Fibroblast of lung (primary cell): Measurements from ENCODE around the gene MAPK8IP3. TPM values are rescaled to one million over a fixed set of nuclear protein-coding genes. Genes with fewer than 3 reads are reported as not detected.

Experiments used
- DNase-seq, 2 donors: peaks; one replicate each; pipeline versions ENCODE4 v3.0.0 to v3.0.0-alpha.2; 2010; ENCODE audit warnings: low read depth in 2 of 2
- H2AFZ ChIP-seq: 2 replicates; pipeline ENCODE4 v1.5.1; 2012; ENCODE audit warnings: low read length, control low read depth, inconsistent platforms
- H3K27ac ChIP-seq: 2 replicates; pipeline ENCODE4 v1.5.1; 2011; ENCODE audit warnings: low read length, control low read depth; ENCODE audit not compliant: insufficient read depth
- H3K27me3 ChIP-seq: 2 replicates; pipeline ENCODE4 v1.5.1; 2011; ENCODE audit warnings: mild to moderate bottlenecking, low read length; ENCODE audit not compliant: control insufficient read depth, insufficient read depth
- H3K36me3 ChIP-seq: 2 replicates; pipeline ENCODE4 v1.5.1; 2011; ENCODE audit warnings: low read length; ENCODE audit not compliant: control insufficient read depth, insufficient read depth
- H3K4me1 ChIP-seq: 2 replicates; pipeline ENCODE4 v1.5.1; 2011; ENCODE audit warnings: low read length; ENCODE audit not compliant: control insufficient read depth, insufficient read depth; ENCODE audit errors: extremely low read depth
- H3K4me2 ChIP-seq: 2 replicates; pipeline ENCODE4 v1.5.1; 2011; ENCODE audit warnings: low read length, control low read depth; ENCODE audit not compliant: insufficient read depth; ENCODE audit errors: extremely low read depth
- H3K4me3 ChIP-seq, 4 experiments: fragments of 200-600 bp in 1 of 4; sonication (generic) in 1 of 4; replicated peaks in 1 of 4; 2 replicates each; pipeline ENCODE4 v1.5.1; 2011 to 2016; ENCODE audit warnings: low read length in 4 of 4, low read depth in 3 of 4, mild to moderate bottlenecking in 3 of 4, control low read depth in 2 of 4, inconsistent platforms in 1 of 4, mixed read lengths in 1 of 4; ENCODE audit not compliant: insufficient read depth in 1 of 4; ENCODE audit errors: control extremely low read depth in 1 of 4
- H3K79me2 ChIP-seq: 2 replicates; pipeline ENCODE4 v1.5.1; 2012; ENCODE audit warnings: mild to moderate bottlenecking, low read length, inconsistent platforms; ENCODE audit not compliant: control insufficient read depth, insufficient read depth
- H3K9ac ChIP-seq: 2 replicates; pipeline ENCODE4 v1.5.1; 2011; ENCODE audit warnings: mild to moderate bottlenecking, low read length, control low read depth; ENCODE audit not compliant: insufficient read depth
- H3K9me3 ChIP-seq: 2 replicates; pipeline ENCODE4 v1.5.1; 2012; ENCODE audit warnings: low read depth, low read length; ENCODE audit not compliant: control insufficient read depth, insufficient read depth
- H4K20me1 ChIP-seq: 2 replicates; pipeline ENCODE4 v1.5.1; 2011; ENCODE audit warnings: low read length; ENCODE audit not compliant: control insufficient read depth, insufficient read depth; ENCODE audit errors: extremely low read depth
- CTCF ChIP-seq, 2 donors: IDR thresholded peaks in 1 of 2; conservative IDR thresholded peaks in 1 of 2; 1 replicate in 1 of 2; 2 replicates in 1 of 2; pipeline ENCODE4 v1.5.1; 2011 to 2012; ENCODE audit warnings: low read length in 2 of 2, control low read depth in 1 of 2, inconsistent platforms in 1 of 2, low read depth in 1 of 2, mild to moderate bottlenecking in 1 of 2
- EZH2 ChIP-seq: IDR thresholded peaks from 2 replicates; pipeline ENCODE4 v1.5.1; 2012; ENCODE audit warnings: low read length, control low read depth, mild to moderate bottlenecking; ENCODE audit errors: missing control alignments
- polyA plus RNA-seq, 2 donors: library from polyadenylated mRNA; depleted of rRNA in 1 of 2; stranded (reverse) in 1 of 2; unstranded in 1 of 2; fragments of >200 nt; gene quantifications; 2 replicates each; pipeline ENCODE4 v1.2.1, GENCODE V29; 2011 to 2012; ENCODE audit warnings: missing spikeins in 1 of 2
- total RNA-seq: library from RNA; depleted of rRNA; stranded (reverse); fragments of >200 nt; gene quantifications from 2 replicates; pipeline ENCODE4 v1.2.1, GENCODE V29; 2014

MAPK8IP3 gene
- total and polyA plus RNA-seq, 2 donors (not counting 1 experiment from before 2014, with no cell fraction given), result 9.4 to 36.3 TPM

GRCh38 chr16:1788708-1789100 is 82.7 kb downstream of the MAPK8IP3 start:
- Histone ChIP-seq H3K27ac (no peak overlapping the region), H2AFZ (no peak overlapping the region), H3K9ac (no peak overlapping the region), H3K4me2 (no peak overlapping the region), H3K79me2 (peaks cover 26% of the 10 kb centered on the region), H3K27me3 (no peaks in the 10 kb centered on the region), H3K4me1 (peaks cover 2% of the 10 kb centered on the region), H3K4me3 (no peak overlapping the region), H3K36me3 (peaks cover 20% of the 10 kb centered on the region), H4K20me1 (no peaks in the 10 kb centered on the region), H3K9me3 (no peaks in the 10 kb centered on the region)
- DNase-seq, result no peak
- TF ChIP-seq CTCF (conservative IDR thresholded peaks at IDR 0.05 in 1 of 2, IDR thresholded peaks at IDR 0.05 in 1 of 2; ENCODE audit: low read depth in 1 of 2, low read length in 2 of 2), result no peak
- no peak for TF ChIP-seq EZH2

- no peak overlapping the region for H3K4me2 ChIP-seq
- peaks cover 21% of the 10 kb centered on the region for H3K79me2 ChIP-seq
- no peak overlapping the region for H3K9ac ChIP-seq
- TF ChIP-seq EZH2, result no peak
- no peak for TF ChIP-seq CTCF (conservative IDR thresholded peaks at IDR 0.05 in 1 of 2, IDR thresholded peaks at IDR 0.05 in 1 of 2; ENCODE audit: low read depth in 1 of 2, low read length in 2 of 2)
- no peak overlapping the region for H2AFZ ChIP-seq
- DNase-seq, result no peak
- H3K27ac ChIP-seq, result no peak overlapping the region
- no peaks in the 10 kb centered on the region for H3K27me3 ChIP-seq
- peaks cover 20% of the 10 kb centered on the region for H3K36me3 ChIP-seq
- no peak overlapping the region for H3K4me3 ChIP-seq
- no peaks in the 10 kb centered on the region for H3K4me1 ChIP-seq
- H4K20me1 ChIP-seq, result no peaks in the 10 kb centered on the region
- no peaks in the 10 kb centered on the region for H3K9me3 ChIP-seq
These were observed 83.6 kb downstream of the MAPK8IP3 start for GRCh38 chr16:1789643-1790045.

- TF ChIP-seq CTCF (conservative IDR thresholded peaks at IDR 0.05 in 1 of 2, IDR thresholded peaks at IDR 0.05 in 1 of 2; ENCODE audit: low read depth in 1 of 2, low read length in 2 of 2), result no peak
These were observed 84.2 kb downstream of the MAPK8IP3 start for GRCh38 chr16:1790261-1790610.

More at GRCh38 chr16:1790261-1790610, 84.2 kb downstream of the MAPK8IP3 start:
- Histone ChIP-seq H3K79me2 (peaks cover 16% of the 10 kb centered on the region), H3K4me2 (no peak overlapping the region), H3K36me3 (peaks cover 20% of the 10 kb centered on the region), H3K27me3 (no peaks in the 10 kb centered on the region), H3K4me3 (no peak overlapping the region), H2AFZ (no peak overlapping the region), H3K4me1 (no peaks in the 10 kb centered on the region), H3K9ac (no peak overlapping the region), H3K9me3 (no peaks in the 10 kb centered on the region), H3K27ac (no peak overlapping the region), H4K20me1 (no peaks in the 10 kb centered on the region)
- DNase-seq, result no peak
